Cardiac muscle cell (in vitro differentiated cells and primary cell): Measurements from ENCODE around the gene HSPB6. TPM values are rescaled to one million over a fixed set of nuclear protein-coding genes. Genes with fewer than 3 reads are reported as not detected.

Experiments
- DNase-seq, 2 donors: peaks; one replicate each; pipeline versions ENCODE4 v3.0.0 to v3.0.0-alpha.2; 2010 to 2017; ENCODE audit warnings: low read depth in 1 of 2, low spot score in 1 of 2
- H3K27ac ChIP-seq: fragments of 200-600 bp; sonication (generic); 2 replicates; pipeline ENCODE4 v1.5.1; 2016
- H3K27me3 ChIP-seq: fragments of 200-600 bp; sonication (generic); 2 replicates; pipeline ENCODE4 v1.6.0; 2016; ENCODE audit warnings: control low read depth
- H3K36me3 ChIP-seq: fragments of 200-600 bp; sonication (generic); 2 replicates; pipeline ENCODE4 v1.5.1; 2016; ENCODE audit warnings: control low read depth
- H3K4me1 ChIP-seq: fragments of 200-600 bp; sonication (generic); 2 replicates; pipeline ENCODE4 v1.8.1; 2017; ENCODE audit warnings: low read depth, mild to moderate bottlenecking, mixed run types
- H3K4me3 ChIP-seq: fragments of 200-600 bp; sonication (generic); 2 replicates; pipeline ENCODE4 v1.5.1; 2016; ENCODE audit warnings: mild to moderate bottlenecking
- H3K9me3 ChIP-seq: fragments of 200-600 bp; sonication (generic); 2 replicates; pipeline ENCODE4 v1.5.1; 2017; ENCODE audit warnings: low read depth, mild to moderate bottlenecking, control low read depth
- polyA plus RNA-seq: library from polyadenylated mRNA; unstranded; fragments of >200 nt; fragmentation: Nextera tagmentation; extraction: Ambion mirVana; gene quantifications from 2 replicates; pipeline ENCODE4 v1.2.1, GENCODE V29; 2016
- total RNA-seq: library from RNA; depleted of rRNA; stranded (reverse); fragments of >200 nt; gene quantifications from 2 replicates; pipeline ENCODE4 v1.2.3, GENCODE V29; 2016
- TF ChIP-seq, protein P1 (sequence below): IDR thresholded peaks from 2 replicates; pipeline ENCODE4 v1.5.1; 2012; ENCODE audit warnings: low read depth, mild to moderate bottlenecking, low read length

The HSPB6 gene
- total and polyA plus RNA-seq, 2 experiments from 2014 or later: 0.51 to 2.6 TPM

GRCh38 chr19:35757231-35757748 lies 461 bp upstream of the HSPB6 start:
- no peaks in the 10 kb centered on the region for H3K9me3 ChIP-seq
- peak; percentile 73 to 98 for DNase-seq
- H3K27me3 ChIP-seq: no peaks in the 10 kb centered on the region
- TF ChIP-seq, protein P1, sequence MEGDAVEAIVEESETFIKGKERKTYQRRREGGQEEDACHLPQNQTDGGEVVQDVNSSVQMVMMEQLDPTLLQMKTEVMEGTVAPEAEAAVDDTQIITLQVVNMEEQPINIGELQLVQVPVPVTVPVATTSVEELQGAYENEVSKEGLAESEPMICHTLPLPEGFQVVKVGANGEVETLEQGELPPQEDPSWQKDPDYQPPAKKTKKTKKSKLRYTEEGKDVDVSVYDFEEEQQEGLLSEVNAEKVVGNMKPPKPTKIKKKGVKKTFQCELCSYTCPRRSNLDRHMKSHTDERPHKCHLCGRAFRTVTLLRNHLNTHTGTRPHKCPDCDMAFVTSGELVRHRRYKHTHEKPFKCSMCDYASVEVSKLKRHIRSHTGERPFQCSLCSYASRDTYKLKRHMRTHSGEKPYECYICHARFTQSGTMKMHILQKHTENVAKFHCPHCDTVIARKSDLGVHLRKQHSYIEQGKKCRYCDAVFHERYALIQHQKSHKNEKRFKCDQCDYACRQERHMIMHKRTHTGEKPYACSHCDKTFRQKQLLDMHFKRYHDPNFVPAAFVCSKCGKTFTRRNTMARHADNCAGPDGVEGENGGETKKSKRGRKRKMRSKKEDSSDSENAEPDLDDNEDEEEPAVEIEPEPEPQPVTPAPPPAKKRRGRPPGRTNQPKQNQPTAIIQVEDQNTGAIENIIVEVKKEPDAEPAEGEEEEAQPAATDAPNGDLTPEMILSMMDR: peak; percentile 9
- H3K4me3 ChIP-seq: peak overlapping the region; percentile 60
- no peaks in the 10 kb centered on the region for H3K36me3 ChIP-seq
- H3K27ac ChIP-seq: peak overlapping the region; percentile 86
- peaks cover 18% of the 10 kb centered on the region for H3K4me1 ChIP-seq

GRCh38 chr19:35755550-35756376 lies 1.1 kb downstream of the HSPB6 start:
- TF ChIP-seq, protein P1: no peak
- H3K9me3 ChIP-seq: no peaks in the 10 kb centered on the region
- no peaks in the 10 kb centered on the region for H3K27me3 ChIP-seq
- peak overlapping the region; percentile 86 for H3K27ac ChIP-seq
- no peak overlapping the region for H3K4me3 ChIP-seq
- H3K36me3 ChIP-seq: no peaks in the 10 kb centered on the region
- DNase-seq: peak in 1 of 2 donors; percentile 92
- peaks cover 18% of the 10 kb centered on the region for H3K4me1 ChIP-seq

GRCh38 chr19:35755131-35755549 lies 1.7 kb downstream of the HSPB6 start:
- Histone ChIP-seq H3K4me1 (peaks cover 18% of the 10 kb centered on the region), H3K36me3 (no peaks in the 10 kb centered on the region), H3K4me3 (no peak overlapping the region), H3K27ac (no peak overlapping the region), H3K27me3 (no peaks in the 10 kb centered on the region), H3K9me3 (no peaks in the 10 kb centered on the region)
- TF ChIP-seq, protein P1: no peak
- no peak for DNase-seq

- Histone ChIP-seq H3K27ac (no peak overlapping the region), H3K36me3 (no peaks in the 10 kb centered on the region), H3K4me3 (no peak overlapping the region), H3K4me1 (peaks cover 18% of the 10 kb centered on the region), H3K9me3 (no peaks in the 10 kb centered on the region), H3K27me3 (no peaks in the 10 kb centered on the region)
- DNase-seq: no peak
- TF ChIP-seq, protein P1: no peak
Observed at GRCh38 chr19:35754370-35755130, 2.3 kb downstream of the HSPB6 start.

DNA sequence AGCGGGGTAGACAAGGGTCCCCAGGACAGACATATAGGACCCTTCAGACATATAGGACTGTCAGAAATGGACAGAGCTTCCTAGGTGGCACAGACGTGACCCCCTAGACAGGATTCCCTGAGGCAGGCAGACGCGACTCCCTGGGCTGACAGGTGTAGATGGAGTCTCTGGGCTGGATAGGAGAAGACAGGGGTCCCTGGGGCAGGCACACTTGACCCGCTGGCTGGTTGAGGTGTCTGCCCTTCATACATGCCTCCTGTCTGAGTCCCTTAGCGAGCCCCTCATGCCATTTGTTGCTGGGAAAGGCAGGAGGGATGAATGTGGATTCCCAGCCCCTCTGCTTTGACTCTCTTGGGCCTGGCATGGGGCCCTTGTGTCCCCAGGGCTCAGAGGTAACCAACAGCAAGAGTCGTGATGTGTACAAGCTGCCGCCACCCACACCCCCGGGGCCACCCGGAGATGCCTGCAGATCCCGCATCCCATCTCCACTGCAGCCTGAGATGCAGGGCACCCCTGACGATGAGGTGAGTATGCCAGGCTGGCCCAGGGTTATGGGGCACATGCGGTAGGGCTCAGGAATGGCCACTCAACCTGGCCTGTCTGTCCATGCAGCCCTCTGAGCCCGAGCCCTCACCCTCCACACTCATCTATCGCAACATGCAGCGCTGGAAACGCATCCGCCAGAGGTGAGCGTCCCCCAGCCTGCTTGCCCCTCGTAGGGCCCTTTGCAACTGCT lies 3.0 kb downstream of the HSPB6 start:
- DNase-seq: no peak
- TF ChIP-seq, protein P1: no peak
- H3K27ac ChIP-seq: no peak overlapping the region
- no peaks in the 10 kb centered on the region for H3K27me3 ChIP-seq
- H3K4me1 ChIP-seq: peaks cover 16% of the 10 kb centered on the region
- no peaks in the 10 kb centered on the region for H3K9me3 ChIP-seq
- H3K4me3 ChIP-seq: no peak overlapping the region
- no peaks in the 10 kb centered on the region for H3K36me3 ChIP-seq
